GM21526 (cell line): ENCODE data around the gene MCOLN3.
"Not testable (repeated sequence)": the region's sequence is repeated elsewhere in the genome, so short reads cannot be mapped to it uniquely, and the experiment has no call there.

Source experiments
- ATAC-seq: cut with Tn5 transposase; IDR thresholded peaks from one replicate; pipeline ENCODE4 v1.9.1; 2021; ENCODE audit warnings: moderate library complexity; ENCODE audit not compliant: unreplicated experiment, low FRiP score

Gene MCOLN3

GRCh38 chr1:85049735-85050166 lies 1.5 kb upstream of the MCOLN3 start:
- ATAC-seq, result no peak

- peak; percentile 52 for ATAC-seq
Observed at GRCh38 chr1:85047472-85048295, 616 bp downstream of the MCOLN3 start.

GRCh38 chr1:85047144-85047471 lies 1.2 kb downstream of the MCOLN3 start:
- ATAC-seq, result no peak

- no peak for ATAC-seq
Observed at GRCh38 chr1:85042413-85042812, 5.9 kb downstream of the MCOLN3 start.

- ATAC-seq, result no peak
Observed at GRCh38 chr1:85041793-85042192, 6.5 kb downstream of the MCOLN3 start.

GRCh38 chr1:85033221-85033620 lies 15.1 kb downstream of the MCOLN3 start:
- ATAC-seq, result no peak

GRCh38 chr1:85030536-85030935 lies 17.8 kb downstream of the MCOLN3 start:
- ATAC-seq, result no peak

- no peak for ATAC-seq
Observed at GRCh38 chr1:85028151-85028550, 20.1 kb downstream of the MCOLN3 start.

- ATAC-seq, result peak; percentile 78
Observed at GRCh38 chr1:85027242-85027983, 20.9 kb downstream of the MCOLN3 start.

GRCh38 chr1:85025940-85026339 lies 22.4 kb downstream of the MCOLN3 start:
- ATAC-seq, result no peak

GRCh38 chr1:85024736-85025135 lies 23.6 kb downstream of the MCOLN3 start:
- ATAC-seq, result no peak

GRCh38 chr1:85022700-85023099 lies 25.6 kb downstream of the MCOLN3 start:
- ATAC-seq, result no peak

GRCh38 chr1:85019994-85020393 lies 28.3 kb downstream of the MCOLN3 start:
- no peak for ATAC-seq

- ATAC-seq, result no peak
Observed at GRCh38 chr1:85015826-85016225, 32.5 kb downstream of the MCOLN3 start.

GRCh38 chr1:85005641-85006040 lies 42.7 kb downstream of the MCOLN3 start:
- ATAC-seq, result not testable (repeated sequence)

- ATAC-seq, result no peak
Observed at GRCh38 chr1:85001742-85002141, 46.6 kb downstream of the MCOLN3 start.

- no peak for ATAC-seq
Observed at GRCh38 chr1:84998642-84999280, 49.5 kb downstream of the MCOLN3 start.

GRCh38 chr1:84997667-84998600 lies 50.4 kb downstream of the MCOLN3 start:
- ATAC-seq, result no peak

- ATAC-seq, result peak; percentile 43
Observed at GRCh38 chr1:84996846-84997666, 51.2 kb downstream of the MCOLN3 start, which contains the start of gene MCOLN2. Gene MCOLN2, minus strand, starts transcription at chr1:84997113. Its CDS starts 241 bp downstream, at chr1:84996872.
